NCI-H82 treated with DMSO at 0.1 percent for 48 hours (cell line): ENCODE measurements around the gene RTN4IP1.
A peak's percentile ranks its signal among the peaks of the same experiment; 100 is the strongest.
"Not testable (repeated sequence)": the region's sequence is repeated elsewhere in the genome, so short reads cannot be mapped to it uniquely, and the experiment has no call there.

Experiments
- DNase-seq: peaks from one replicate; lab custom pipeline; 2025; ENCODE audit not compliant: unreplicated experiment; lab: John Stamatoyannopoulos, UW

The RTN4IP1 gene

DNA sequence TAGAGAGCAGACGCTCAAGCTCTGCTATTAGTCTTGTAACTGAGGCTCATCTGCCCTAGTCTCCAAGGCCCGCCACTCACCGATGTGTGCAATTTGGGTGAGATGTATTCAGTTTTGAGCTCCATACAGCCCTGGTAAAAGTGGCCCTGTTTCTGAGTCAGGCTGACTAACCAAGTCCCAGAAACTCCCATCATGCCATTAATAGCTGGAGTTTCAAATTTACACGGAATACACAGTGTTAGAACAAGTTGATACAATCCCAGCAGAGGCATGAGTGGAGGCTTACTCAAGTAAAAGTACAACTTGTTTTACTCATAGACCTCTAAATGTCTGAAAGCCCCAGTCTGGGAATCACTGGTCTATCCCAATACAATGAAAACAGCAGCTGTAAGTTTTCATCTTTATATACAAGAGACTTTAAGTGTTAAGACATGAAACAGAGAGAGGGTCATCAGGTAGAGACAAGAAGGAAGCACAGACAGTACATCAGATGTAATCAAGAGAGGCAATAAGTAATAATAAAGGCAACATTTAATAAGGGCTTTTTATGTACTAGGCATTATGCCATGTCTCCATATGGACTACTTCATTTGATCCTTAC is 42.4 kb downstream of the RTN4IP1 start:
- DNase-seq: no peak

DNA sequence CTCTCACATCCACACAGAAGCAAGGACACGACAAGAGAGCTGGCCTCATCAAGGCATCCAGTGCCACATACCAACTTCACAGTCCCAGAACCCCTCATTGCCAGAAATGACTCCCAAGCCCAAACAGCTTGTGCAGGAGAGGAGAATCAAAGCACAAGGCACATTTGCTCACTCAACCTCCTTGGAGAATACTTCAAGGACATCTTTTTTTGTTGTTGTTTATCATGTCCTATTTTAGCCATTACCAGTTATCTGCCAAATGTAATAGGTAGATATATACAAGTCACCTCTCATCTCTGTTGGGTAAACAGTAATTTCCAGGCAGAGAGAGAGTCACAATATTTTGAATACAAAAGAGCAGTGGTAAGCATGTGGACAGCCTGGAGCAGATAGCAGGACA is 47.8 kb downstream of the RTN4IP1 start:
- no peak for DNase-seq

DNA sequence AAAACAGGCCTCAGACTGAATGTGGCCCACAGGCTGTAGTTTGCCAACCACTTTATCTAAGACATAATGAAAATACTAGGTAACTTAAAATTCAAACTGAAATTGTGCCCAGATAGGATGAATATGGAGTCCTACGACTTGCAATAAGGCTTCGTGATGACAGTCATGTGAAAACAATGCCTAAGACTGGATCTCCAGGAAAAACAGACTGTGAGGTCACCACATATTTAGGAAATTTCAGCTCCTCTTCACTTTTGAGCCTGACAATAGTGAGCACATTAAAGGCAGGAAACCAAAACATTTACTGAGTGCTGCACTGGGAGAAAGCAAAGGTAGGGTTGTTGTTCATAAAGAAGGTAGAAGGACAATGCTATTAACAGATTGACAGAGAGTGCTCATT is 50.0 kb downstream of the RTN4IP1 start:
- no peak for DNase-seq

DNA sequence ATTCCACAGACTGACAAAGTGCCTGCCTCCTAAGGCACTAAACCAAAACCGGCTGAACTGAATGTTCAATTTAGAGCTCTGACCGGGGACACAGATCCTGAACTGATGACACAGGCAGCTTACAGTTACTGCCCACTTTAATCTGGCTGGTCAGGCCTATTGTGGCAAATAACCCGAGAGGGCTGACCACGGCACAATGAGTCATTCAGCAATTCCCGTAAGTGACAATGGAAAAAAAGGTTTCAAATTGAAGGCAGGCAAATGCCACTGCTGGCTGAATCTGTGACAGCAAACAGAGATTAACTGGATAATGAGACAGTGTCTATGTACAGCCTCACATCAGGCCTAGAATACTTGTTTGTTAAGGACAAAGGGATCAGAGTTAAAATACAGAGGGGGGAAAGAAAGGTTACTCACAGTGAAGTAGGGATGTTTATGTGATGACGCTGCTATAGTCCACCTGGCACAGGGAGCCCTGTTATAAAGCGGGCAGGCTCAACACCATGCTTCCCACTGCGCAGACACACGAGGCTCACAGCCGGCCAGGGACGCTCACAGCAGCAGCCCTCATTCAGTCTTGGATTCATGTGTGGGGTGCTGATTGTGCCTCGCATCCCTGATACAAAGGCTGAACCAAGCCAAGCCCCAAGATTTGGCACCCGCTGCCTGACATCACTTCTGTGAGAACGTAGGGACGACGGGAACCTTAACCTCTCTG is 54.4 kb downstream of the RTN4IP1 start:
- no peak for DNase-seq

DNA sequence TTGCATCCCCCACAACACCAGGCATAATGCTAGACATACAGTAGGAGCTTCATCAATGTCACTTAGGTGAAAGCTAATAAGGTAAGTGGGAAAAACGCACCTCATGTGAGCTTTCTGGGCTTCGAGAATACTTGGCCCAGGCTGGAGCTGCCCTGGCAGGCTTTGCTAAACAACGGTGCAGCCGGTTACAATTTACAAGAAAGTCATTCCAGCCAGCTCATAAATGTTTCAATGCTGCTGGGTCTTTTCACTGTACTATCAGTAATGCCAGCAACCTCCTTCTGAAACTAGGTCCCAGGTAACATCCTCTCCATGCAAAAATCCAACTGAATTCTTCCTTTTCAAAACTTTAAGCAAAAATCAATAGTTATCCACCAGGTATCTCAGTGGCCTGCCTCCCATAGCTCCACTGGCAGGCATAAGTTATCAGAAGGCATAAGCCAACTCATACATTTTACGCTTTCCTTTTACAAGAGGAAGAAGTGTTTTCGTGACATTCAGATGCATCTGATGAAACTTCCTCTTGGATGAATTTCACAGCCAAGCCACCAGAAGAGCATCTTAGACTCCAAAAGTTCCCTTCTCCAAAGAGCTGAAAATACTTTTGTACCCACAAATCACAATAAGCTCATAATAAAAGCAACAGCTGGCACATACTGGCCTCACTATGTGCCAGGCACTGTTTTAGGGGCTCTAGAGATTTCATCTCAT is 56.3 kb downstream of the RTN4IP1 start:
- no peak for DNase-seq

DNA sequence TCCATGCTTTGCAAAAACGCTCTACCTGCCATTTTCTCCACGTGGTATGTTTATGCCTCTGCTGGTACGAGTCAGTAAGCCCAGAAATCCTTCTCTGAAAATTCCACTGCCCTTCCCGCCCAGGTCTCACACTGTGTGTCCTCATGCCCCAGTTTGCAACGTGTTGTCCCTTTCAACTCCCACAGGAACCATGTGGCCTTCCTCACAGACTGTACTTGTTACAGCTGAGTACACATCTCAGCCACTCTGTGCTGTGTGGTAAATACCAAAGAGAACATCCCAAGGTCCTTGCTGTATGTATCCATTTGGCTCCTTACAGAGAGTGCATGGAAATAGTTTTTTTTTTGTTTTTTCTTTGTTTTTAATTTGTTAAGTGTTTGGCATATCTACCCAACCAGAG is 56.9 kb downstream of the RTN4IP1 start:
- no peak for DNase-seq

DNA sequence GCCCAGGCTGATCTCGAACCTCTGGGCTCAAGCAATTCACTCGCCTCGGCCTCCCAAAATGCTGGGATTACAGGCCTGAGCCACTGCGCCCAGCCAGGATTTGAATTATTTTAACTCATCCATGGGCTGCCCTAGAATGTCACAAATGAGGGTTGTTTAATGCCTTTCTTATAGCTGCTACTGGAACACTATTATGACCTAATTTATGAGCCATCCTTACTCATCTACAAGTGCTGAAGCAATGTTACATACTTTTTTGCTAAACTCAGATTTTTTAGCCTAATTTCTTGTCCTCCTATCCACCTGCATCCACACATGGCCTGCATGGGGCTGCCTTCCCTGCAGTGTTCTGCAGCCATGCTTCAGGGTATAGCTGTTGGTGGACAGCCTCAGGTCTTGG is 59.9 kb downstream of the RTN4IP1 start:
- DNase-seq: no peak

DNA sequence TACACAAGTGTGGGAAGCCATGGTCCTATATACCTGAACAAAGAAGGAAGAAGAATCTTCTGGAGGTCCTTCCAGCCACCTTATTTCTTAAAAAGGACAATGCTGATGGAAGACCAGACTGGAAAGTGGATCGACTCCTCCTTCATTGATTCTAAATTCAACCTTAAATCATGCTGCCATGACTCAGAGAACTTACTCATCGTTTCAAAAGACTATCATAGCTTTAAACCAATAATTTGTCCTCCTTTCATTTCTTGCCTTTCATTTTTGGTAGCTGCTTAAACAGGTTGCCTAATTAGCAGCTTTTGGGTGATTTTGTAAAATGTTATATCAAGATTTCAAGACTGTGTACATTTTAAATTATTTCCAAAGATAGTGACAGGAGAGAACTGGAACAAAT is 60.8 kb downstream of the RTN4IP1 start:
- DNase-seq: no peak

DNA sequence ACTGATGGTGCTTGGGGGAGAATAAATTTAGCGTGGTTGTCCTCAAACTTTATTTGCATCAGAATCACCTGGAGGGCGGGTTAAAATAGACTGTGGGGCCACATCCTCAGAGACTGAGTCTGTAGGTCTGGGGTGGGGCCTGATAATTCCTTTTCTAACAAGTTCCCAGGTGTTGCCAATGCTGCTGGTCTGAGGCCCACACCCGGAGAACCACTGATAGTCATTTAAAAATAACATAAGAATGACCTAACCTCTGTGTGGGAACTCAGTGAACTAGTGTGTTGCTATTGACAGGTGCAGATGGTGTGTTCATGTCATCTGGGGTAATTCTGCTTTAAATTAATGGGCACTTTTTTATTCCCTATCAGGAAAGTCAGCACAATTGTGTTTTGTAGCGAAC is 64.8 kb downstream of the RTN4IP1 start:
- DNase-seq: no peak

DNA sequence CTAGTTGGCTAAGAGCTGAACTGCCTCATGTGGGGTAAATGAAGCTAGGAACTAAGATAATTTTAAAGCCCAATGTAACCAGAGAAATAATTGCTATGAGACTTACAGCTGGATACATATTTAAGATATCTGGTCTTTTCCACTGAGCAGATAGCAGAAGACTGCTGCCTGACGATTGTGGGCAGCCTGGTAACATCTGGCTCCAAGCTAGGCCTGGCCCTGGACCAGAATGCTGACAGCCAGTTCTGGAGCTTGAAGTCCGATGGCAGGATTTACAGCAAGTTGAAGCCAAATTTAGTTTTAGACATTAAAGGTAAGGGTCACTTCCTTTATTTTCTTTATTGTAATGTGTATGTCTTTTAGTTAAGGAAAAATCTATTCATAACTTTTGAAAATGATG is 65.7 kb downstream of the RTN4IP1 start:
- no peak for DNase-seq

DNA sequence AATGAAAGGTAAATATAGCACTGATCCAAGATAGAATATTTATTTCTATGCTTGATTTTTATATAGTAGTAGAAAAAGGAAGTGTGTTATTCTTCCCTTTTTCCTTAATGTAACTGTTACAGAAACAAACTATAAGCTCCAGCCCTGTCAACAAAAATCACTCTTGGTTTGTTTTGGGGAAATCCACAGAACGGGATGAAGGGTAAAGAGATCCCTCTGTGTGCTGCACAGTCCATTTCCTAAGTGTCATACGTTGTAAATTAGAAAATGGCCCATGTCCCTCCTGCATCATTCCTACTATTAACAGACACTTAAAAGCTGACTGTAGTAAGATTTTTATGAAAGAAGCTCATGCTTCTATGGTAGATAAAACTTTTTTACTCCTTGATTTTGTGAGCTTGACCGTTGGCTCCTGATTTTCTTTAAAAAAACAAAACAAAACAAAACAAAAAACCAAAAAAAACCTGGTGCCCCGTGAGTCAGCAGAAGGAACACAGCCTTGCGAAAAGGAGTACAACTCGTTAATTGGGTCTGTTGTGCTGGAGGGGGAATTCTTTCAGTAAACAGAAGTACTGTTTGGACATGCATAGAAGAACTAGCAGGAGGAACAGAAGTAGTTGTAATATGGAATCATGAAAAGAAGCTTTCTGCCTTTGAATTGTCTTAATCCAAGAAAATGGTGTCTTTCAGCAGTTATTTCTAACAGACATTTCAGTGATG is 67.5 kb downstream of the RTN4IP1 start:
- DNase-seq: no peak

DNA sequence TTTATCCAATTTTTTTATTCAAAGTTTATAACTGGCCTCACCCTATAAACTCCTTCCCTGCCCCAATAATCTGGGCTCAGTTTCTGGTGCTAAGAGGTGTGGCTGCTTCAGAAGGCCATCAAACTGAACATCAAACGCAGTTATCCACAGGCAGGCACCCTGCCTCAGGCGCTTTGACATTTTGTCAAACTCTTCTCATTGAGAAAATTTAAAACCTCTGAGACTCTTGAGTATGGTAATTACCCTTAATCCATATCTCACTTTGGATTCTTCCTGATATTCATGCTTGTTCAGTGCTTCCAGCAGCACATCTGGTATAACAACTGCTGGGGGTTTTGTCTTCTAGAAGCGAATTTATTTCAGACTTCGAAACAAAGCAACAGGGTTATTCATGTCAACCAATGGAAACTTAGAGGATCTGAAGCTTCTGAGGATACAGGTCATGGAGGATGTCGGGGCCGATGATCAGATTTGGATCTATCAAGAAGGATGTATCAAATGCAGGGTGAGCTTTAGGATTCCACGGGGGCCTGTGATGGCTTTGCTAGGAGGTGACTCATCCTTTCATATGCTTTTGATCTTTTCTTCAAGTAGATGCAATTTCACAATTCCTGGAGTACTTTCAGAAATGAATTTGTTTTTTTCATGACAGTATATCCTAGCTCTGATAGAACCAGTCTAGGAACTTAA is 68.2 kb downstream of the RTN4IP1 start:
- DNase-seq: no peak

DNA sequence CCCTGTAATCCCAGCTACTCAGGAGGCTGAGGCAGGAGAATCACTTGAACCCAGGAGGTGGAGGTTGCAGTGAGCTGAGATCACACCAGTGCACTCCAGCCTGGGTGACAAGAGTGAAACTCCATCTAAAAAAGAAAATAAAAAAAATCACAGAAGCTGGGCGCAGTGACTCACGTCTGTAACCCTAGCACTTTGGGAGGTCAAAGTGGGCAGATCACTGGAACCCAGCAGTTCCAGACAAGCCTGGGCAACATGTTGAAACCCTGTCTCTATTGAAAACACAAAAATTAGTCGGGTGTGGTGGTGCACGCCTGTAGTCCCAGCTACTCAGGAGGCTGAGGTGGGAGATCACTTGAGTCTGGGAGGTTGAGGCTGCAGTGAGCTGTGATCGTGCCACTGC is 69.6 kb downstream of the RTN4IP1 start:
- DNase-seq: not testable (repeated sequence)

DNA sequence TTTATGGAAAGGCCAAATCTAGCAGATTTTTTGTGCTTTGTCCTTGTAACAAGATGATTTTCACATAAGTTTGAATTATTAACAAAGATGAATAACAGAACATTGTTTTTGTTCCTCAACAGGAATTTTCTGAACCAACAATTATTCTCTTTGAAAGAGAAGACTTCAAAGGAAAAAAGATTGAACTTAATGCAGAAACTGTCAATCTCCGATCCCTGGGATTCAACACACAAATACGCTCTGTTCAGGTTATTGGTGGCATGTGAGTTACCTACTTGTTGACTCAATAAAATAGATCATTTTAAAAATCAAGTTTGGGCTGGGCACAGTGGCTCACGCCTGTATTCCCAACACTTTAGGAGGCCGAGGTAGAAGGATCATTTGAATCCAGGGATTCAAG is 70.9 kb downstream of the RTN4IP1 start:
- no peak for DNase-seq

DNA sequence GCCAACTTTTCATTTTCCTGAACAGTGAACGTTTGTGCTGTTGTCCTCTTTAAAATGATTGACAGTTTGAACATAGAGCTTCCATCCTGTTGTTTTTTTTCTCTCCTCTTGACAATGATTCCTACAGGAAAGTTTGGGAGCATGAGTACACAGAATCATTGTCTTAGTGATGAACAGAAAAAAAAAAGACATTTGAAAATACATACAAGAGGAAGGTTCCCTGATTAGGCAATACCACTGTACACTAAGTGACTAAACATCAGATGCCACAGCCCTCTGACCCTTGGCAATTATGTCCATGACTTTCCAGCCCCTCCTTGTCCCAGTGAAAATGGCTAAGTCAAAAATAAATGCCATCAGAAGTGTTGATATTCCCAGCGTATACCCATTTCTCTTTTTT is 71.5 kb downstream of the RTN4IP1 start:
- no peak for DNase-seq

DNA sequence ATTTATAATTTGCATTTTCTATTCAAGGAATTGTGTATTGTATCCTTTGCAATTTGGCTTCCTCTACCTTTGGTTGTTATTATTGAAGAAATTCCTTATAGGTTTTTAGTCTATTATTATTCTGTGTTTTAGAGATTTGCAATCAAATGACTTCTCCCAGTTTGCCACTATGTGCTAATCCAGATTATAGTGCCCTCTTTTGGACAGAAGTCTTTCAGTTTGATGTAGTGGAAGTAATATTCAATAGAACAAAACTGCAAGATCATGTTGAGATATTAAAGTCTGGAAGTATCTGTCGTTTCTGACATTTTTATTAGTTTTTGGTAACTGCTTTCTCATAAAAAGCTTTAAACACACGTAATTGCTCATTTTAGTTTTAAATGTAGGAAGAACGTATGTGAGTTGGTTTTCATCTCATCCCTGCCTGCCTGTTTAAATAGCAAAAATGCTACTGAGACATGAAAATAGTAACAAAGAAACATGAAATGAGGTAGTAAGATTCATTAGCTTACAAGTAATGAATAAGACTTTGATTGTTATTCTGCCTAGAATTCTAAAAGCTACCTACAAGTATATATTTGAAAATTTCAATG is 72.8 kb downstream of the RTN4IP1 start:
- DNase-seq: peak; percentile 4

DNA sequence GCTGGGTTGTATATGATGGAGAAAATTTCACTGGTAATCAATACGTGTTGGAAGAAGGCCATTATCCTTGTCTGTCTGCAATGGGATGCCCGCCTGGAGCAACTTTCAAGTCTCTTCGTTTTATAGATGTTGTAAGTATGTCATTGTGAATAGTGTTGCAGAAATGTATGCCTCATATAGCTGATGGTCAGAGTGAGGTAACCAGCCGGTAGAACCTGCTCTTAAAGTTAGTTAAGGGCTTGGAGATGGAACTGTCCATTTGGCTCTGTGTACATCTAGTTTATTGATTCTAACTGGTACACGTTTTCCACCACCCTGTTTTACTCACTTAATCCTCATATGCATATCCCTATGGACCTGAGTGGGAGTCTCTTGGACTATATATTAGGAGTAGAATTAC is 73.5 kb downstream of the RTN4IP1 start:
- DNase-seq: no peak

DNA sequence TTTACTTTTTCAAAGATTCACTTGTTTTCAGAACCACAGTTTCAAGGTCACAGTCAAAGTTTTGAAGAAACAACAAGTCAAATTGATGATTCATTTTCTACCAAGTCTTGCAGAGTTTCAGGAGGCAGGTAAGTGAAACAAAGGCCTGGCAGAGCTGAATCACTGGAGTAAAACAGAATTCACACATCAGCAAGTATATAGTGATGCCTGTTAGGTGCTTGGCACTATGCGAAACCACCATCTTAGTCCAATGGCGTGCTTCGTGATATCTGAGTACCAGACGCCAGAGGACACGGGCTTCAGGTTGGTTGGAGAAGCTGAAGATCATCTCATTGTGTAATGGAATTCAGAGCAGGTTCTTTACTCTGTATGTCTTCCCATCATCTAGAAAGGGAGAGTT is 75.9 kb downstream of the RTN4IP1 start:
- no peak for DNase-seq

DNA sequence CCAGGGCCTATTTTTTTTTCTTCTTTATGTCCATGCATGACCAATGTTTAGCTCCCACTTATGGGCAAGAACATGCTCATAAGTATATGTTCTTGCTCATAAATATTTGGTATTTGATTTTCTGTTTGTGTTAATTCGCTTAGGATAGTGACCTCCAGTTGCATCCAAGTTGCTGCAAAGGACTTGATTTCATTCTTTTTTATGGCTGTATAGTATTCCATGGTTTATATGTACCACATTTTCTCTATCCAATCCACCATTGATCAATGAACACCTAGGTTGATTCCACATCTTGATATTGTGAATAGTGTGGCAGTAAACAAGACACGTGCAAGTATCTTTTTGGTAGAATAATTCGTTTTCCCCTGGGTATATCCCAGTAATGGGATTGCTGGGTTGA is 78.1 kb downstream of the RTN4IP1 start:
- DNase-seq: no peak

DNA sequence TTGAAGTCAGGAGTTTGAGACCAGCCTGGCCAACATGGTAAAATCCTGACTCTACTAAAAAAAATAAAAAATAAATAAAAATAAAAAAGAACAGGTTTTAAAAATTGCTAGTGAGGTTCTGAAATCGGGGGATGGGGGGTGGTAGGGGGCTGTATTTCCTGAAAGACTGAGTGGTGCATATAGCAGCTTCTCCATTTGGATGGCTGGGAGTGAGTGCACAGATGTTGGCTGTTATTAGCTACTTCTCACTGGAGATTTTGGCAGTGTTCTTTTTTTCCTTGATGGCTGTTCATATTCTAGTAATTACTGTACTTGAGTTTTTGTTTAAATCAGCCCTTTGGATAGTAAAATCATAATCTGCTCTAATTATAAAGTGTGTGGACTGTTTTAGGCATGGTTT is 79.8 kb downstream of the RTN4IP1 start:
- DNase-seq: no peak

DNA sequence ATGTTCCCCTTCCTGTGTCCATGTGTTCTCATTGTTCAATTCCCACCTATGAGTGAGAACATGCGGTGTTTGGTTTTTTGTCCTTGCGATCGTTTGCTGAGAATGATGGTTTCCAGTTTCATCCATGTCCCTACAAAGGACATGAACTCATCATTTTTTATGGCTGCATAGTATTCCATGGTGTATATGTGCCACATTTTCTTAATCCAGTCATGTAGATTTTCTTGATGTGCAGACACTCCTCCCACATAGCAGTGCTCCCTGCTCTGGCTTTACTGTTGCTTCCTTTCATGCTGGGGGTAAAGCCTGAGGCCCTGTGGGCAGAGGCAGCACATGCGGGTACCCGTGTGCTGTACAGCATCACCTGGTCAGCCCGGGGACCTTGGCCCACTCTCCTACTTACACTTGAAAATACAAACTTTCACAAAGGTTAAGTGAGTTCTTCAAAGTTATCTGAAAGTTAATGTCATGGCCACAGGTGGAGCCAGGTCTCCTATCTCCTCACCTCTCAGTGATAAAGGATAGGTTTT is 80.3 kb downstream of the RTN4IP1 start:
- not testable (repeated sequence) for DNase-seq
